HUES64 (cell line): ENCODE data around the gene ANKRD34B.

Experiments used
- H3K27ac ChIP-seq: 2 replicates; pipeline ENCODE4 v1.7.0; 2013; ENCODE audit warnings: low read depth, low read length, inconsistent platforms
- H3K27me3 ChIP-seq: 2 replicates; pipeline ENCODE4 v1.6.1; 2013; ENCODE audit warnings: mild to moderate bottlenecking, low read length; ENCODE audit not compliant: insufficient read depth
- H3K36me3 ChIP-seq: 2 replicates; pipeline ENCODE4 v1.6.1; 2013; ENCODE audit warnings: mild to moderate bottlenecking, low read length; ENCODE audit not compliant: insufficient read depth
- H3K4me1 ChIP-seq: 2 replicates; pipeline ENCODE4 v1.6.1; 2013; ENCODE audit warnings: mild to moderate bottlenecking, low read length, moderate library complexity; ENCODE audit not compliant: insufficient read depth
- H3K4me3 ChIP-seq: 2 replicates; pipeline ENCODE4 v1.5.1; 2013; ENCODE audit warnings: mild to moderate bottlenecking, low read length, moderate library complexity
- H3K9ac ChIP-seq: 2 replicates; pipeline ENCODE4 v1.6.1; 2013; ENCODE audit warnings: mild to moderate bottlenecking, low read depth, low read length
- H3K9me3 ChIP-seq: 2 replicates; pipeline ENCODE4 v1.6.1; 2013; ENCODE audit warnings: low read depth, low read length; ENCODE audit not compliant: insufficient read depth
- WGBS: fragments of 150-250, 120-280 bp; methylation state at CpG from one replicate; pipeline ENCODE4 v1.1.7; 2013; ENCODE audit warnings: missing lambda C conversion rate; 5-methylcytosine and 5-hydroxymethylcytosine counted together

The ANKRD34B gene

DNA sequence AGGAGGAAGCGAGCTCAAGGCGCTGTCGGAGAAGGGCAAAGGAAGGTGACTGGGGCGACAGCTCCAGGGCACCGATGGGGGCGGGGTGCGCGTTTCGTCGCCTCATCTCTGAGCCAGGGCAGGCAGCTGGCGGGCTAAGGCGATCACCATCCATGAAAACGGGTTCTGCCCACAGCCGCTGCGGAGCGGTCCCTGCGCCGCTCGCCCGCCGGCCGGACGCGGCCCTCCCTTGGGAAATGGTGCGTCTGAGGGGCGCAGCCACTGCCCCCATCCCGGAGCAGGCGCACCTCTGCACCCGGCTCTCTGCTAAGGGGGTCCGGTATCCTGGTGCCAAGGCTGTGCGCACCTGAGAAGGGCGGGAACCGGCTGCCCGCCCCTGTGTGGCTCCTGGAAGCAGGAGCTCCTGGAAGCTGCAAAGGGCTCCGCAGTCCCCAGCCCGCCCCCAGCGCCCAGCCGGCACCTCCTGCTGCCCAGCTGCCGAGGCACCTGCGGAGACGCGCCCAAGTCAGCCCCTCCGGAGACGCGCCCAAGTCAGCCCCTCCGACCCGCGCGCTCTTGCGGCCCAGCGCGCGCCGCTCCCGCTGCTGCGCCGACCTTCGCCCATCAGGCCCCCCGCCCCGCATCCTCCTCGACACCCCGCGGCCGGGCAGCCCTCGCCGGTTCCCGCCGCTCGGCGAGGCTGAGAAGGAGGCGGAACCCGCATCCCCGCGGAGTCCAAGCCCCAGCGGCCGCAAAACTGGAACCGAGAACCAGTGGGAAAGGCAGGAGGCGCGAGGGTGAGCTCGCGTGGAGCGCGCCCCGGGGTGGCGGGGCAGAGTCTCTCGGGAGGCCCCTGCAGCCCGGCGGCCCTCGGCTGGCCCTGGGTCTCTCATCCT is 757 bp downstream of the ANKRD34B start:
- H3K9me3 ChIP-seq, result no peaks in the 10 kb centered on the region
- 0 out of 2 replicates have a peak overlapping the region, but pooled peaks have one; percentile 24 for H3K9ac ChIP-seq
- peak overlapping the region; percentile 51 for H3K4me3 ChIP-seq
- 1% methylated on average over 89 of the region's 89 CpGs for WGBS
- H3K36me3 ChIP-seq, result no peaks in the 10 kb centered on the region
- H3K27me3 ChIP-seq, result peaks cover 84% of the 10 kb centered on the region
- no peak overlapping the region for H3K27ac ChIP-seq
- no peaks in the 10 kb centered on the region for H3K4me1 ChIP-seq

DNA sequence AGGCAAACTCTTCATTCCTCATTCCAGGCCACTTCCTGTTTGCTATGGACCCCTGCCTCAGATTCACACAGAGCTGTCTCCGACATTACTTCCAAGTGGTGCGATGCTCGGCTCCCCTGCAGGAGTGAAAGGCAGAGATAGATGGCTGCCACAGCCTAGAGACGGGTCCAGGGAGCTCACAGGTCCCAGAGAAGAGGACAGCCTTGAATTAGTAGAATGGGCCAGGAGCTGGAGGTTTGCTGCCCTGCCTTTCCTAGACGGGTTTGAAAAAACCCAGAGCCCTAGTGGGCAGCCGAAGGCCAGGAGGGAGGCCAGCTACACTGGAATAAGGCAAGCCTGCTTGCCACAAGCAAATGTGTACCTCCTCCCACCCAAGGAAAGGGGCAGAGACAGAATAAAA is 1.8 kb downstream of the ANKRD34B start:
- Histone ChIP-seq H3K9me3 (no peaks in the 10 kb centered on the region), H3K4me3 (no peak overlapping the region), H3K4me1 (no peaks in the 10 kb centered on the region), H3K27ac (no peak overlapping the region), H3K9ac (no peak overlapping the region), H3K36me3 (no peaks in the 10 kb centered on the region), H3K27me3 (peaks cover 88% of the 10 kb centered on the region)
- 66% methylated on average over 6 of the region's 6 CpGs for WGBS

DNA sequence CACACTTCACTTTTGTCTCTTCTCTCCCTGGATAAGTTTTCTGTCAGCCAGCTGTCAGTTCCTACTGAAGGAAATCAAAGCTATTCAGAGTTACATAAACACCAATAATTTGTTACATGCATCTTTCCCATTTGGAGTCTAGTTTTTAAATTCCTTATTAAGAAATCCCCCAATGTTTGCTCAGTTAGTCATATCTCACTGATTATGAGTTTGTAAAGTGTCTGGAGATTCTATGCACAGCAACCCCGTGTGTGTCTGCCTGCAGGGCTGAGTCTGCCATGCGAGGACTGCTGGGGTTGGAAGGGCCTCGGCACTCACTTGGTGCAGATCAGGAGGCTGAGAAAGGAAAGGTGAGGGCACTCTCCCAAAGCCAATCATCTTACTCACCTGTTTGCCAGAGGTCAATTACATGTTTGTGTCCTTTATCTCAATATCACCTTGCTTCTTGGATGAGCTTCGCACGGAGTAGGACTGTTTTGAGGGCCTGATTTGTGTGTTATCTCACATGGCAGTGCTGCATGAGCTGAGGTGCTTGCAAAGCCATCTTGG is 3.3 kb downstream of the ANKRD34B start:
- Histone ChIP-seq H3K4me1 (peaks cover 6% of the 10 kb centered on the region), H3K4me3 (no peak overlapping the region), H3K36me3 (no peaks in the 10 kb centered on the region), H3K27me3 (peaks cover 76% of the 10 kb centered on the region), H3K27ac (no peak overlapping the region), H3K9ac (no peak overlapping the region), H3K9me3 (no peaks in the 10 kb centered on the region)
- WGBS, result 84% methylated on average over 5 of the region's 5 CpGs

DNA sequence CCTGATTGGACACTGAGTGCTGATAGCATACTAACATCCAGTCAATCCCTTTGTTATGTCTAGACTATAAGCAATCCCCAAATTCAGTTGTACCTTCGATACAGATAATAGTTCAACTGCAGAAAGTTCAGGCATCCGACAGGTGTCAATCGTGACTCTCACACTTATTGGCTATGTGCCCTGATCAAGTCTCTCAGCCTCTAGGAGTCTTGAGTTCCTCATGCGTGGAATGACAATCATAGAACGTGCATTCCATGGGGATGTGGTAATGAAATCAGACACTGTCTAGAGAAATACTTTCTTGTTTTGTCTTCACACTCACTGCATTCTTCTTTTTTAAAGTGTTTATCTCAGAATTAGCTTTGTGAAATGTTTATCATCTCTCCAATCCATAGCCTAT is 4.8 kb downstream of the ANKRD34B start:
- H3K4me1 ChIP-seq, result peaks cover 9% of the 10 kb centered on the region
- H3K27me3 ChIP-seq, result peaks cover 62% of the 10 kb centered on the region
- no peak overlapping the region for H3K27ac ChIP-seq
- WGBS, result 89% methylated on average over 4 of the region's 5 CpGs
- H3K9ac ChIP-seq, result no peak overlapping the region
- no peaks in the 10 kb centered on the region for H3K9me3 ChIP-seq
- H3K4me3 ChIP-seq, result no peak overlapping the region
- H3K36me3 ChIP-seq, result no peaks in the 10 kb centered on the region

DNA sequence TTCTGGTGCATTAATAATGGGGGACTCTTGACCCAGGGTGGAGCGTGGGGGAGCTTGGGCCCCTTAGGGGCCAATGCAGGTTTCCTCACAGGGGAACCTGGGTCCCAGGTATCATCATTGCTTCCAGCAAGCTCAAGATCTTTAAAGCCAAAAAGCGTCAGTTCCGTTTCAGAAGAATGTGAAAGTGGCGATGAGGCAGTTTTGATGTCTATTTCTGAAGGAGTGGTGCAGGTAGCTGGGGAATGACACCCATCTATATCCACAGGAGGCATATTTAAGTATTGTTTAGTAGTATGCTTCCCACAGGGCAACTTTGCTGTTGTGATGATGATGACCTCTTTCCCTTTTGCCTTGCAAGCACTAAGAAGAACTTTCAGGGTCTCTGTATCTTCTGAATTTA is 10.8 kb downstream of the ANKRD34B start:
- Histone ChIP-seq H3K27ac (no peak overlapping the region), H3K27me3 (peaks cover 7% of the 10 kb centered on the region), H3K9me3 (no peaks in the 10 kb centered on the region), H3K9ac (no peak overlapping the region), H3K4me1 (peaks cover 26% of the 10 kb centered on the region), H3K4me3 (no peak overlapping the region), H3K36me3 (no peaks in the 10 kb centered on the region)
- whole genome bisulfite sequencing, result 92% methylated on average over 4 of the region's 4 CpGs

DNA sequence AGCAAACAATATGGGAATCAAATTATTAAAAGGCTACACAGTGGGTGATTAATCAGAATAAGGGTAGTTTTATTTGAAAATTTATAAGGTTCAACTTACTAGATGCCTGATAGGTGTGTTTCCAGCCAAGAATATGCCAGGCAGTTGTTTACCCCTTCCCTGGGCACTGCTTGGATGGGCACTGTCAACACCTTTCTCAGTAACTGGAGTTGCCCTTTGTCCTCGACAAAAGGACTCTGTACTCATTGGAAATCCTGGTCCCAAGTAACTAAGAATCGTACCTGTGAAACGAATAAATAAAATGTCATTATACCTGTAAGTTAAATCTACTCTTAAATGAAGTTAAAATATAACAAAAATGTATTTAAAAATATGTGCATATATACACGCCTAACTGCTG is 15.0 kb downstream of the ANKRD34B start:
- Histone ChIP-seq H3K27me3 (no peaks in the 10 kb centered on the region), H3K4me3 (no peak overlapping the region), H3K9ac (no peak overlapping the region), H3K27ac (no peak overlapping the region), H3K4me1 (peaks cover 17% of the 10 kb centered on the region), H3K9me3 (no peaks in the 10 kb centered on the region), H3K36me3 (no peaks in the 10 kb centered on the region)
- 77% methylated on average over 1 of the region's 4 CpGs for WGBS

DNA sequence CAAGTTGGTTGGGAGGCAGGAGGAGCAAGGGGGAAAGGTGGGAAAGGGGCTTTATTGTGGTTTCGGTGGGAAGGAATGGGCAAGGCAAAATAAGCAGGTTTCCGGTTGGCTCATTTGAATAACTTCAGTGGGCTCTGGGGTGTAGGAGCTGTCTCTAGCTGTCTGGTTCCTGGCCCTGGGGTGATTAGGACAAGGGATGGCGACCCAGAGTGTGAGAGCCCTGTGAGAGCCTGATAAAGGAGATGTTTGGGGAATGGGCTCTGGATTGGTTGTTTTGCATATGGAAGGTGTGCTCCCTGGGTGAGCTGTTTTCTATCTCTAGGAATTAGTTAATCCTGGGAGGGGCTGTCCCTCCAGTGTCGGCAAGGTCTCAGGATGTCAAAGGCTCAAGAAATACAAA is 15.4 kb downstream of the ANKRD34B start:
- no peak overlapping the region for H3K9ac ChIP-seq

DNA sequence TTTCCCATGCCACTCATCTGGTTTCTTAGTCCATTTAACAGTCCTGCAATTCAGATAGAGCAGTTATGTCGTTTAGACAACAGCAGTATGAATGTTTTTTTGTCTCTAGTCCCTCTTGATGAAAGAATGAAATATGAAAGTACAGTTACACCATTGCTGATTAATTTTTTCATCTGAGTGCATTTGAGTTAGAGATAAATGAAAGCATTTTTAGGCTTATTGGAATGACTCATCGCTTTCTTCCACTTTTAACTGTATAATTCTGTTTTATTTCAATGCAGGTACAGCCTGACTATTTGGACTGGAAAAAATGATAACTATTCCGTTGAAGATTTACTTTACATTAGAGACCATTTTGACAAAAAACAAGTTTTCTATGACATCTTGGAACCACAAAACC is 28.7 kb downstream of the ANKRD34B start:
- Histone ChIP-seq H3K27ac (no peak overlapping the region), H3K27me3 (no peaks in the 10 kb centered on the region), H3K4me3 (no peak overlapping the region), H3K4me1 (no peaks in the 10 kb centered on the region), H3K36me3 (no peaks in the 10 kb centered on the region), H3K9ac (no peak overlapping the region), H3K9me3 (no peaks in the 10 kb centered on the region)
- 89% methylated on average over 3 of the region's 3 CpGs for WGBS

More for the DNA sequence above, 15.4 kb downstream of the ANKRD34B start:
- Histone ChIP-seq H3K4me3 (no peak overlapping the region), H3K27me3 (no peaks in the 10 kb centered on the region), H3K36me3 (no peaks in the 10 kb centered on the region), H3K9me3 (no peaks in the 10 kb centered on the region), H3K4me1 (peaks cover 17% of the 10 kb centered on the region), H3K27ac (peak overlapping the region; percentile 52; the same call in 1 of the 2 replicates)
- WGBS, result 25% methylated on average over 4 of the region's 4 CpGs

DNA sequence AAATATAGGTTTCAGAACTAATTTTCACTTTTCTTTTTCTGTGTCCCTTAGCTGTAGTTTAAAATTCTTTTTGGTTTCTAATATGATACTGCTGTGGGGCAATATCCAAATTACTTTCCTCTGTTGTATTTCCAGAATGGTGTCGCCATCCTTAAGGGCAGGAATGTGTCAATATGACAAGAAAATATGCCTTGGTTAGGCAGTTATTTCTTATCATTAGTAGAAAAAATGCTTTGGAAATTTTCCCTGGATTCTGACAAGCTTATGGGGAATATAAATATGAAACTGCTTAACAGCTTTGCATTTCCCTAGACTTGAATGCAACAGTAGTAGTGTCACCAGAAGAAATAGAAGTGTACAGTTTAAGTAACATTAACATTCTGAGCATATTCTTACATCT is 29.4 kb downstream of the ANKRD34B start:
- Histone ChIP-seq H3K36me3 (no peaks in the 10 kb centered on the region), H3K9me3 (no peaks in the 10 kb centered on the region), H3K4me3 (no peak overlapping the region), H3K27me3 (no peaks in the 10 kb centered on the region), H3K4me1 (no peaks in the 10 kb centered on the region), H3K9ac (no peak overlapping the region), H3K27ac (no peak overlapping the region)
- WGBS, result 89% methylated on average over 1 of the region's 1 CpG

DNA sequence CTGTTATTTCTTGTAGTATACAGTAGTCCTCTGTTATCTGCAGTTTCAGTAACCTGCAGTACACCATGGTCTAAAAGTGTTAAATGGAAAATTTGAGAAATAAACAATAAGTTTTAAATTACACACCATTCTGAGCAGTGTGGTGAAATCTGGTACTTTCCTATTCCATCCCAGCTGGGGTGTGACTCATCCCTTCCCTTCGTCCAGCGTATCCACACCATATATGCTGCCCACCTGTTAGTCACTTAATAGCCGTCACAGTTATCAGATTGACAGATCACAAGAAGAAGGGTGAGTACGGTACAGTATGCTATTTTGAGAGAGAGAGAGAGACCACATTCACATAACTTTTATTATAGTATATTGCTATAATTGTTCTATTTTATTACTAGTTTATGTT is 53.3 kb downstream of the ANKRD34B start:
- Histone ChIP-seq H3K4me1 (no peaks in the 10 kb centered on the region), H3K9me3 (no peaks in the 10 kb centered on the region), H3K4me3 (no peak overlapping the region), H3K36me3 (no peaks in the 10 kb centered on the region), H3K27me3 (no peaks in the 10 kb centered on the region), H3K9ac (no peak overlapping the region), H3K27ac (no peak overlapping the region)
- WGBS, result 84% methylated on average over 3 of the region's 4 CpGs

DNA sequence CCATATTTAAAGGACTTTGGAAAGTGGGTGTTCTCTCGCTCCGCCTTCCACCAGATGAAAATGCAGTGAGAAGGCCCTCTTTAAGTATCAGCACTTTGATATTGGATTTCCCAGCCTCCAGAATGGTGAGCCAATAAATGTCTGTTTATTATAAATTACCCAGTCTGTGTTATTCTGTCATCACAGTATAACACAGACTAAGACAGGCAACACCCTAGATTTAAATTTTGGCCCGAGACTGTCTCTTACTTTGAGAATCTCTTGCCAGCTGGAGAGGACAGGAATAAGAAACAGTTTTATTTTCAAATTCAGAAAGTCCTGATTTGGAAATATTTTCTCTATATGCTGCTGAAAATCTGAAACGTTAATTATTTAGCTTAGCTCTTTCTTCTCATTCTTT is 60.7 kb downstream of the ANKRD34B start:
- no peak overlapping the region for H3K27ac ChIP-seq
- H3K4me1 ChIP-seq, result no peaks in the 10 kb centered on the region
- H3K9ac ChIP-seq, result no peak overlapping the region
- WGBS, result 97% methylated on average over 4 of the region's 4 CpGs
- no peaks in the 10 kb centered on the region for H3K36me3 ChIP-seq
- no peaks in the 10 kb centered on the region for H3K9me3 ChIP-seq
- H3K27me3 ChIP-seq, result no peaks in the 10 kb centered on the region
- H3K4me3 ChIP-seq, result no peak overlapping the region
